H9 (cell line): ENCODE results near the gene ZFR2. TPM values are rescaled to one million over a fixed set of nuclear protein-coding genes. Genes with fewer than 3 reads are reported as not detected.

Source experiments
- DNase-seq: peaks from one replicate; pipeline ENCODE4 v3.0.0-alpha.2; 2017
- H2AFZ ChIP-seq: one replicate; pipeline ENCODE4 v1.6.1; 2013; ENCODE audit warnings: mild to moderate bottlenecking, low read length, control low read depth, moderate library complexity
- H2AK5ac ChIP-seq: 2 replicates; pipeline ENCODE4 v1.6.1; 2013; ENCODE audit warnings: low read length, control low read depth, mixed read lengths; ENCODE audit not compliant: insufficient read length
- H2BK120ac ChIP-seq: one replicate; pipeline ENCODE4 v1.6.1; 2013; ENCODE audit warnings: low read depth, mild to moderate bottlenecking, low read length, control low read depth, inconsistent platforms; ENCODE audit not compliant: poor library complexity, severe bottlenecking
- H2BK12ac ChIP-seq: 2 replicates; pipeline ENCODE4 v1.6.1; 2013; ENCODE audit warnings: low read length, control low read depth, mixed read lengths, low read depth; ENCODE audit not compliant: insufficient read length
- H2BK15ac ChIP-seq: 2 replicates; pipeline ENCODE4 v1.6.1; 2013; ENCODE audit warnings: low read depth, low read length, control low read depth
- H2BK20ac ChIP-seq: one replicate; pipeline ENCODE4 v1.6.1; 2013; ENCODE audit warnings: low read depth, mild to moderate bottlenecking, low read length, control low read depth, inconsistent platforms; ENCODE audit not compliant: poor library complexity, severe bottlenecking
- H2BK5ac ChIP-seq: 2 replicates; pipeline ENCODE4 v1.6.1; 2013; ENCODE audit warnings: low read length, control low read depth, mixed read lengths; ENCODE audit not compliant: insufficient read length
- H3K14ac ChIP-seq: 2 replicates; pipeline ENCODE4 v1.6.1; 2013; ENCODE audit warnings: low read length, control low read depth; ENCODE audit not compliant: insufficient read depth
- H3K18ac ChIP-seq: 2 replicates; pipeline ENCODE4 v1.6.1; 2013; ENCODE audit warnings: low read depth, mild to moderate bottlenecking, mixed read lengths, low read length, control low read depth; ENCODE audit not compliant: insufficient read length
- H3K23ac ChIP-seq: 2 replicates; pipeline ENCODE4 v1.6.1; 2013; ENCODE audit warnings: low read length, control low read depth, mixed read lengths, low read depth; ENCODE audit not compliant: insufficient read length
- H3K23me2 ChIP-seq: 2 replicates; pipeline ENCODE4 v1.6.1; 2013; ENCODE audit warnings: low read depth, mild to moderate bottlenecking, mixed read lengths, low read length, control low read depth; ENCODE audit not compliant: insufficient read length, poor library complexity, severe bottlenecking
- H3K27ac ChIP-seq: 2 replicates; pipeline ENCODE4 v1.5.1; 2013; ENCODE audit warnings: low read length, control low read depth, mixed read lengths, low read depth; ENCODE audit not compliant: insufficient read length
- H3K27me3 ChIP-seq: 2 replicates; pipeline ENCODE4 v1.6.1; 2013; ENCODE audit warnings: low read length, control low read depth, inconsistent platforms; ENCODE audit not compliant: insufficient read depth
- H3K4ac ChIP-seq: 2 replicates; pipeline ENCODE4 v1.6.1; 2013; ENCODE audit warnings: low read depth, mild to moderate bottlenecking, control low read depth, inconsistent platforms, low read length, moderate library complexity
- H3K4me1 ChIP-seq: 2 replicates; pipeline ENCODE4 v1.6.1; 2013; ENCODE audit warnings: low read length, control low read depth, inconsistent platforms; ENCODE audit not compliant: insufficient read depth
- H3K4me2 ChIP-seq: 2 replicates; pipeline ENCODE4 v1.6.1; 2013; ENCODE audit warnings: low read length, control low read depth, mixed read lengths; ENCODE audit not compliant: insufficient read length, insufficient read depth
- H3K56ac ChIP-seq: 2 replicates; pipeline ENCODE4 v1.6.1; 2013; ENCODE audit warnings: low read depth, mild to moderate bottlenecking, mixed read lengths, low read length, control low read depth; ENCODE audit not compliant: insufficient read length
- H3K79me1 ChIP-seq: 2 replicates; pipeline ENCODE4 v1.6.1; 2013; ENCODE audit warnings: low read depth, mild to moderate bottlenecking, moderate library complexity, low read length, control low read depth, inconsistent platforms; ENCODE audit not compliant: insufficient read depth, poor library complexity, severe bottlenecking
- H3K79me2 ChIP-seq: 2 replicates; pipeline ENCODE4 v1.6.1; 2013; ENCODE audit warnings: low read length, control low read depth, inconsistent platforms; ENCODE audit not compliant: insufficient read depth
- H3K9ac ChIP-seq: 2 replicates; pipeline ENCODE4 v1.6.1; 2013; ENCODE audit warnings: low read length, control low read depth, mixed read lengths; ENCODE audit not compliant: insufficient read length; ENCODE audit errors: extremely low read depth
- H3K9me3 ChIP-seq: one replicate; pipeline ENCODE4 v1.6.1; 2013; ENCODE audit warnings: low read depth, low read length, inconsistent platforms; ENCODE audit not compliant: control insufficient read depth
- H3T11ph ChIP-seq: one replicate; pipeline ENCODE4 v1.6.1; 2013; ENCODE audit warnings: mild to moderate bottlenecking, low read length, control low read depth, inconsistent platforms
- H4K20me1 ChIP-seq: one replicate; pipeline ENCODE4 v1.6.1; 2013; ENCODE audit not compliant: control insufficient read depth, insufficient read length, insufficient read depth
- H4K5ac ChIP-seq: 2 replicates; pipeline ENCODE4 v1.6.1; 2013; ENCODE audit warnings: low read depth, mild to moderate bottlenecking, mixed read lengths, low read length, control low read depth; ENCODE audit not compliant: insufficient read length
- H4K8ac ChIP-seq: replicated peaks from 2 replicates; pipeline ENCODE4 v1.6.1; 2013; ENCODE audit warnings: low read length, control low read depth, mixed read lengths, low read depth; ENCODE audit not compliant: insufficient read length
- H4K91ac ChIP-seq: 2 replicates; pipeline ENCODE4 v1.6.1; 2013; ENCODE audit warnings: low read depth, mild to moderate bottlenecking, moderate library complexity, mixed read lengths, low read length, control low read depth; ENCODE audit not compliant: insufficient read length
- H3K27ac Mint-ChIP-seq, 3 experiments: 2 replicates in 2 of 3; 3 replicates in 1 of 3; pipeline ENCODE4 v1.8.0; 2020 to 2021; ENCODE audit warnings: mixed read lengths in 3 of 3, mild to moderate bottlenecking in 1 of 3, moderate library complexity in 1 of 3
- H3K27me3 Mint-ChIP-seq: 2 replicates; pipeline ENCODE4 v1.8.0; 2021; ENCODE audit warnings: low read depth, mild to moderate bottlenecking, moderate library complexity, mixed read lengths
- H3K36me3 Mint-ChIP-seq, 3 experiments: 2 replicates in 2 of 3; 3 replicates in 1 of 3; pipeline ENCODE4 v1.8.0; 2020 to 2021; ENCODE audit warnings: low read depth in 3 of 3, mixed read lengths in 3 of 3; ENCODE audit not compliant: insufficient read depth in 1 of 3
- H3K4me1 Mint-ChIP-seq, 2 experiments: 2 replicates each; pipeline ENCODE4 v1.8.0; 2020; ENCODE audit warnings: mixed read lengths in 2 of 2
- H3K4me3 Mint-ChIP-seq, 2 experiments: 2 replicates in 1 of 2; 3 replicates in 1 of 2; pipeline ENCODE4 v1.8.0; 2020 to 2021; ENCODE audit warnings: mild to moderate bottlenecking in 2 of 2, mixed read lengths in 2 of 2, moderate library complexity in 1 of 2
- H3K9me3 Mint-ChIP-seq, 2 experiments: 2 replicates in 1 of 2; 3 replicates in 1 of 2; pipeline ENCODE4 v1.8.0; 2020; ENCODE audit warnings: mild to moderate bottlenecking in 2 of 2, mixed read lengths in 2 of 2, moderate library complexity in 1 of 2
- CTCF ChIP-seq: fragments of 200-600 bp; sonication (generic); conservative IDR thresholded peaks from 3 replicates; pipeline ENCODE4 v1.8.0; 2021; ENCODE audit warnings: antibody characterized with exemption, mild to moderate bottlenecking
- WGBS: extraction: QIAGEN DNeasy Blood & Tissue Kit; methylation state at CpG from one replicate; pipeline ENCODE4 v1.1.7; 2013; ENCODE audit warnings: missing lambda C conversion rate, low lambda C conversion rate, mixed read lengths; ENCODE audit not compliant: insufficient read length; ENCODE audit errors: extremely low coverage; 5-methylcytosine and 5-hydroxymethylcytosine counted together
- total RNA-seq: library from RNA; stranded (reverse); gene quantifications from 2 replicates; pipeline ENCODE4 v1.2.1, GENCODE V29; 2021

Gene ZFR2
- total RNA-seq, 1 experiment from 2014 or later, result 18.3 TPM

GRCh38 chr19:3771906-3772455, 96.9 kb downstream of the ZFR2 start, which contains the start of gene RAX2:
Gene RAX2 (minus strand): TSS chr19:3772228. CDS start chr19:3771742, 486 bp downstream.
- no peak within 1 kb of the TSS for H2AK5ac ChIP-seq
- peak within 1 kb of the TSS; percentile 7 to 87 (median 50); a peak in 5 of 7 replicates for H3K27ac Mint-ChIP-seq
- no peak within 1 kb of the TSS; the same call in 1 of the 2 replicates for H3K14ac ChIP-seq
- no peaks in the 10 kb centered on the region for H3K27me3 ChIP-seq
- H3K4me2 ChIP-seq, result no peak within 1 kb of the TSS
- no peak within 1 kb of the TSS for H3T11ph ChIP-seq
- H3K9me3 Mint-ChIP-seq, result no peaks in the 10 kb centered on the region
- no peak within 1 kb of the TSS for H3K9ac ChIP-seq
- no peak within 1 kb of the TSS for H3K56ac ChIP-seq
- H3K27me3 Mint-ChIP-seq, result no peaks in the 10 kb centered on the region
- H3K18ac ChIP-seq, result no peak within 1 kb of the TSS
- H2BK120ac ChIP-seq, result no peak within 1 kb of the TSS
- no peaks in the 10 kb centered on the region for H3K79me1 ChIP-seq
- H3K4me1 Mint-ChIP-seq, result peaks cover 7 to 18% of the 10 kb centered on the region in 2 experiments
- WGBS, result no CpG with 5 or more reads among the region's 23 CpGs
- no peaks in the 10 kb centered on the region for H3K4me1 ChIP-seq
- H2AFZ ChIP-seq, result no peak within 1 kb of the TSS
- peaks cover 2 to 7% (median 5%) of the 10 kb centered on the region in 3 experiments; a peak in 5 of 7 replicates for H3K36me3 Mint-ChIP-seq
- H3K9me3 ChIP-seq, result no peaks in the 10 kb centered on the region
- H3K4ac ChIP-seq, result no peak within 1 kb of the TSS
- no peaks in the 10 kb centered on the region for H3K79me2 ChIP-seq
- no peak within 1 kb of the TSS for H2BK12ac ChIP-seq
- no peak within 1 kb of the TSS for H4K5ac ChIP-seq
- H2BK15ac ChIP-seq, result no peak within 1 kb of the TSS
- no peaks in the 10 kb centered on the region for H3K23me2 ChIP-seq
- TF ChIP-seq CTCF, result no peak
- H3K23ac ChIP-seq, result no peak within 1 kb of the TSS
- H3K27ac ChIP-seq, result no peak within 1 kb of the TSS
- H4K20me1 ChIP-seq, result no peaks in the 10 kb centered on the region
- H4K91ac ChIP-seq, result no peak within 1 kb of the TSS
- peak within 1 kb of the TSS in 1 of 2 experiments; percentile 3; a peak in 2 of 5 replicates for H3K4me3 Mint-ChIP-seq
- H2BK5ac ChIP-seq, result no peak within 1 kb of the TSS
- no peak within 1 kb of the TSS for H2BK20ac ChIP-seq
- H4K8ac ChIP-seq, result no peak within 1 kb of the TSS
- no peak for DNase-seq
